Cardiac muscle cell (in vitro differentiated cells and primary cell): ENCODE results near the gene OSBPL8. TPM values are rescaled to one million over a fixed set of nuclear protein-coding genes. Genes with fewer than 3 reads are reported as not detected.

ENCODE experiments used
- DNase-seq, 2 donors: peaks; one replicate each; pipeline versions ENCODE4 v3.0.0 to v3.0.0-alpha.2; 2010 to 2017; ENCODE audit warnings: low read depth in 1 of 2, low spot score in 1 of 2
- H3K27ac ChIP-seq: fragments of 200-600 bp; sonication (generic); 2 replicates; pipeline ENCODE4 v1.5.1; 2016
- H3K27me3 ChIP-seq: fragments of 200-600 bp; sonication (generic); 2 replicates; pipeline ENCODE4 v1.6.0; 2016; ENCODE audit warnings: control low read depth
- H3K36me3 ChIP-seq: fragments of 200-600 bp; sonication (generic); 2 replicates; pipeline ENCODE4 v1.5.1; 2016; ENCODE audit warnings: control low read depth
- H3K4me1 ChIP-seq: fragments of 200-600 bp; sonication (generic); 2 replicates; pipeline ENCODE4 v1.8.1; 2017; ENCODE audit warnings: low read depth, mild to moderate bottlenecking, mixed run types
- H3K4me3 ChIP-seq: fragments of 200-600 bp; sonication (generic); 2 replicates; pipeline ENCODE4 v1.5.1; 2016; ENCODE audit warnings: mild to moderate bottlenecking
- H3K9me3 ChIP-seq: fragments of 200-600 bp; sonication (generic); 2 replicates; pipeline ENCODE4 v1.5.1; 2017; ENCODE audit warnings: low read depth, mild to moderate bottlenecking, control low read depth
- polyA plus RNA-seq: library from polyadenylated mRNA; unstranded; fragments of >200 nt; fragmentation: Nextera tagmentation; extraction: Ambion mirVana; gene quantifications from 2 replicates; pipeline ENCODE4 v1.2.1, GENCODE V29; 2016
- total RNA-seq: library from RNA; depleted of rRNA; stranded (reverse); fragments of >200 nt; gene quantifications from 2 replicates; pipeline ENCODE4 v1.2.3, GENCODE V29; 2016
- TF ChIP-seq, protein P1 (sequence below): IDR thresholded peaks from 2 replicates; pipeline ENCODE4 v1.5.1; 2012; ENCODE audit warnings: low read depth, mild to moderate bottlenecking, low read length

The OSBPL8 gene
- total and polyA plus RNA-seq, 2 experiments from 2014 or later, result 25.6 to 143 TPM

DNA sequence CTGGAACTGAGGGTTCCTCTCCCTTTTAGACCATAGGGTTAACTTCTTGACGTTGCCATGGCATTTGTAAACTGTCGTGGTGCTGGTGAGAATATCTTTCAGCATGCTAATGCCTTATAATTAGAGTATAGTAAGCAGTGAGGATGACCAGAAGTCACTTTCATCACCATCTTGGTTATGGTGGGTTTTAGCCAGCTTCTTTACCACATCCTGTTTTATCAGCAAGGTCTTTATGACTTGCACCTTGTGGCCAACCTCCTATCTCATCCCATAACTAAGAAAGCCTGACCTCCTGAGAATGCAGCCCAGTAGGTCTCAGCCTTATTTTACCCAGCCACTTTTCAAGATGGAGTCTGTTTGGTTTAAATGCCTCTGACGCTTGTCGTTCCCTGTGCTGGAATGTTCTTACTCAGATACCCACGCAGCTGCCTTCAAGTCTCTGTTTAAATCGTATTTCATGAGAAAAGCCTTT is 255.5 kb downstream of the OSBPL8 start:
- no peak overlapping the region for H3K27ac ChIP-seq
- H3K4me3 ChIP-seq, result no peak overlapping the region
- TF ChIP-seq, protein P1, sequence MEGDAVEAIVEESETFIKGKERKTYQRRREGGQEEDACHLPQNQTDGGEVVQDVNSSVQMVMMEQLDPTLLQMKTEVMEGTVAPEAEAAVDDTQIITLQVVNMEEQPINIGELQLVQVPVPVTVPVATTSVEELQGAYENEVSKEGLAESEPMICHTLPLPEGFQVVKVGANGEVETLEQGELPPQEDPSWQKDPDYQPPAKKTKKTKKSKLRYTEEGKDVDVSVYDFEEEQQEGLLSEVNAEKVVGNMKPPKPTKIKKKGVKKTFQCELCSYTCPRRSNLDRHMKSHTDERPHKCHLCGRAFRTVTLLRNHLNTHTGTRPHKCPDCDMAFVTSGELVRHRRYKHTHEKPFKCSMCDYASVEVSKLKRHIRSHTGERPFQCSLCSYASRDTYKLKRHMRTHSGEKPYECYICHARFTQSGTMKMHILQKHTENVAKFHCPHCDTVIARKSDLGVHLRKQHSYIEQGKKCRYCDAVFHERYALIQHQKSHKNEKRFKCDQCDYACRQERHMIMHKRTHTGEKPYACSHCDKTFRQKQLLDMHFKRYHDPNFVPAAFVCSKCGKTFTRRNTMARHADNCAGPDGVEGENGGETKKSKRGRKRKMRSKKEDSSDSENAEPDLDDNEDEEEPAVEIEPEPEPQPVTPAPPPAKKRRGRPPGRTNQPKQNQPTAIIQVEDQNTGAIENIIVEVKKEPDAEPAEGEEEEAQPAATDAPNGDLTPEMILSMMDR, result no peak
- no peaks in the 10 kb centered on the region for H3K27me3 ChIP-seq
- no peaks in the 10 kb centered on the region for H3K36me3 ChIP-seq
- peaks cover 5% of the 10 kb centered on the region for H3K4me1 ChIP-seq
- H3K9me3 ChIP-seq, result no peaks in the 10 kb centered on the region
- DNase-seq, result no peak

DNA sequence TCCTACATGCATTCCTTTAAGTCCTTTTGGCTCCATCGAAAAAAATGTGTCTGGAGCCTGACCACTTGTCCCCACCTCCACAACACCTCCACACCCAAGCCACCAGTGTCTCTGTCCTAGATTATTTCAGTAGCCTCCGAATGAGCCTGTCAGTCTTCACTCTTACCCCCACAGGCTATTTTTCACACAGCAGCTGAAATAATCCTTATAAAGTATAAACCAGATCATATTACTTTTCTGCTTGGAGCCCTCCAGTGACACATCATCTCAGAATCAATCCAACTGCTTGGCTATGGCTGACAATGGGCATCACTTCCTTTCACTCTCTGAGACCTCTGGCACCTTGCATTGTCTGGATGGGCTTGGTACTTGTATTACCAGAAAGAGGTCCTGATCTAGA is 256.2 kb downstream of the OSBPL8 start:
- H3K27me3 ChIP-seq, result no peaks in the 10 kb centered on the region
- no peak overlapping the region for H3K27ac ChIP-seq
- H3K4me1 ChIP-seq, result peaks cover 8% of the 10 kb centered on the region
- no peaks in the 10 kb centered on the region for H3K36me3 ChIP-seq
- H3K4me3 ChIP-seq, result no peak overlapping the region
- DNase-seq, result no peak
- TF ChIP-seq, protein P1, result no peak
- H3K9me3 ChIP-seq, result no peaks in the 10 kb centered on the region

Other genes starting within 250 kb of the OSBPL8 start
- 11.5 and 13.7 TPM in 2 replicates for gene BBS10, start 211.4 kb downstream of the OSBPL8 start, total RNA-seq
- 12.8 and 23.2 TPM in 2 replicates for gene BBS10, start 211.4 kb downstream of the OSBPL8 start, polyA plus RNA-seq
- gene ZDHHC17, start 204.3 kb upstream of the OSBPL8 start, total RNA-seq, result 21.6 and 29.5 TPM in 2 replicates
- 21.1 and 32.0 TPM in 2 replicates for gene ZDHHC17, start 204.3 kb upstream of the OSBPL8 start, polyA plus RNA-seq